ENCODE measurements around the gene EPHA4. TPM values are rescaled to one million over a fixed set of nuclear protein-coding genes. Genes with fewer than 3 reads are reported as not detected.

EPHA4 gene
- total RNA-seq, 1 experiment from 2014 or later = 3.4 TPM

GRCh38 chr2:221561770-221562169 is 10.3 kb downstream of the EPHA4 start:
- ChIA-PET CTCF (no interaction called here), POLR2A (interaction anchor here (0.7 kb wide), 1 partner anchor 218 kb away, joined by 3 read pairs; no protein-coding TSS in a partner anchor)
- no peaks in the 10 kb centered on the region for H3K36me3 ChIP-seq (ENCODE audit: control insufficient read depth, insufficient read depth, low read length)
- no peak overlapping the region for H3K4me3 ChIP-seq (ENCODE audit: low read depth in 2 of 2, low read length in 2 of 2)
- in situ Hi-C loops (cut with HindIII; ENCODE audit: low pct_unique_long_range_greater_than_20kb, low sequenced_read_pairs) = no loop called here
- BruUV-seq (replicated peaks) = no TSS peak
- TF ChIP-seq SIN3A (IDR thresholded peaks at IDR 0.05; ENCODE audit: borderline replicate concordance, insufficient read depth, low read depth, low read length) = no peak
- TF ChIP-seq CTCF (IDR thresholded peaks at IDR 0.05) = no peak
- TF ChIP-seq, protein P1, sequence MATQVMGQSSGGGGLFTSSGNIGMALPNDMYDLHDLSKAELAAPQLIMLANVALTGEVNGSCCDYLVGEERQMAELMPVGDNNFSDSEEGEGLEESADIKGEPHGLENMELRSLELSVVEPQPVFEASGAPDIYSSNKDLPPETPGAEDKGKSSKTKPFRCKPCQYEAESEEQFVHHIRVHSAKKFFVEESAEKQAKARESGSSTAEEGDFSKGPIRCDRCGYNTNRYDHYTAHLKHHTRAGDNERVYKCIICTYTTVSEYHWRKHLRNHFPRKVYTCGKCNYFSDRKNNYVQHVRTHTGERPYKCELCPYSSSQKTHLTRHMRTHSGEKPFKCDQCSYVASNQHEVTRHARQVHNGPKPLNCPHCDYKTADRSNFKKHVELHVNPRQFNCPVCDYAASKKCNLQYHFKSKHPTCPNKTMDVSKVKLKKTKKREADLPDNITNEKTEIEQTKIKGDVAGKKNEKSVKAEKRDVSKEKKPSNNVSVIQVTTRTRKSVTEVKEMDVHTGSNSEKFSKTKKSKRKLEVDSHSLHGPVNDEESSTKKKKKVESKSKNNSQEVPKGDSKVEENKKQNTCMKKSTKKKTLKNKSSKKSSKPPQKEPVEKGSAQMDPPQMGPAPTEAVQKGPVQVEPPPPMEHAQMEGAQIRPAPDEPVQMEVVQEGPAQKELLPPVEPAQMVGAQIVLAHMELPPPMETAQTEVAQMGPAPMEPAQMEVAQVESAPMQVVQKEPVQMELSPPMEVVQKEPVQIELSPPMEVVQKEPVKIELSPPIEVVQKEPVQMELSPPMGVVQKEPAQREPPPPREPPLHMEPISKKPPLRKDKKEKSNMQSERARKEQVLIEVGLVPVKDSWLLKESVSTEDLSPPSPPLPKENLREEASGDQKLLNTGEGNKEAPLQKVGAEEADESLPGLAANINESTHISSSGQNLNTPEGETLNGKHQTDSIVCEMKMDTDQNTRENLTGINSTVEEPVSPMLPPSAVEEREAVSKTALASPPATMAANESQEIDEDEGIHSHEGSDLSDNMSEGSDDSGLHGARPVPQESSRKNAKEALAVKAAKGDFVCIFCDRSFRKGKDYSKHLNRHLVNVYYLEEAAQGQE (IDR thresholded peaks at IDR 0.05; ENCODE audit: insufficient read depth in 1 of 2, low read depth in 2 of 2, low read length in 1 of 2) = no peak
- TF ChIP-seq TCF7L2 (IDR thresholded peaks at IDR 0.05; ENCODE audit: low read depth, low read length) = no peak
- TF ChIP-seq POLR2AphosphoS5 (IDR thresholded peaks at IDR 0.05; ENCODE audit: low read depth, low read length) = no peak
- no peak for ATAC-seq
- no peaks in the 10 kb centered on the region for H3K27me3 ChIP-seq (ENCODE audit: control insufficient read depth, insufficient read depth, low read length)
- DNase-seq (ENCODE audit: low read depth, low spot score) = no peak
- H3K27ac ChIP-seq (ENCODE audit: low read length) = no peak overlapping the region
- no peaks in the 10 kb centered on the region for H3K9me3 ChIP-seq (ENCODE audit: control insufficient read depth, insufficient read depth, low read depth, low read length)
- intact Hi-C loops (cut with micrococcal nuclease; ENCODE audit: unreplicated experiment) = no loop called here
- no peaks in the 10 kb centered on the region for H3K4me1 ChIP-seq (ENCODE audit: control insufficient read depth, insufficient read depth, low read length)

DNA sequence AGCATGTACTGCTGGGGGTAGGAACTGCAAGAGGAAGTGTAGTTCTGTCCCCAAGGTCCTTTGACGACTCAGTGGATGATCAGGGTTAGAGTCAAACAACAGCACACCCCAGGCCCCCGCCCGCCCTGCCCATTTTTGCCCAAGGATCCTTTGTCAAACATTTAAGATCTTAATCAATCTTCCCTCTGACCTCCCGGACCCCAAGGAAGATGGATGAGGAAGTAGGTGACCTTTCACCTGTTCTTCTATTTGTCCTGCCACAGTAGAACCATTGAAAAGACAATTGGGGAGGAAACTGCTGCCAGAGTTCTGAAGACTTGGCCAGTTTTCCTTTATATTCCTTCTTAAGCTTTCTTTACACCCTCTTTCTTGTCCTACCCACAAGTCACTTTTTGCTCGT is 12.1 kb downstream of the EPHA4 start:
- H3K36me3 ChIP-seq (ENCODE audit: control insufficient read depth, insufficient read depth, low read length) = no peaks in the 10 kb centered on the region
- no peaks in the 10 kb centered on the region for H3K9me3 ChIP-seq (ENCODE audit: control insufficient read depth, insufficient read depth, low read depth, low read length)
- ATAC-seq (no peak), DNase-seq (ENCODE audit: low read depth, low spot score) (no peak)
- ChIA-PET POLR2A (no interaction called here), CTCF (no interaction called here)
- in situ Hi-C loops (cut with HindIII; ENCODE audit: low pct_unique_long_range_greater_than_20kb, low sequenced_read_pairs) = no loop called here
- no peak overlapping the region for H3K27ac ChIP-seq (ENCODE audit: low read length)
- no TSS peak for BruUV-seq (replicated peaks)
- H3K27me3 ChIP-seq (ENCODE audit: control insufficient read depth, insufficient read depth, low read length) = no peaks in the 10 kb centered on the region
- no peak overlapping the region for H3K4me3 ChIP-seq (ENCODE audit: low read depth in 2 of 2, low read length in 2 of 2)
- intact Hi-C loops (cut with micrococcal nuclease; ENCODE audit: unreplicated experiment) = no loop called here
- TF ChIP-seq CTCF (IDR thresholded peaks at IDR 0.05) (no peak), POLR2AphosphoS5 (IDR thresholded peaks at IDR 0.05; ENCODE audit: low read depth, low read length) (no peak), SIN3A (IDR thresholded peaks at IDR 0.05; ENCODE audit: borderline replicate concordance, insufficient read depth, low read depth, low read length) (no peak), TCF7L2 (IDR thresholded peaks at IDR 0.05; ENCODE audit: low read depth, low read length) (no peak)
- TF ChIP-seq, protein P1 (IDR thresholded peaks at IDR 0.05; ENCODE audit: insufficient read depth in 1 of 2, low read depth in 2 of 2, low read length in 1 of 2) = no peak
- no peaks in the 10 kb centered on the region; the same call in 1 of the 2 replicates for H3K4me1 ChIP-seq (ENCODE audit: control insufficient read depth, insufficient read depth, low read length)

Data from Panc1 (cell line).